Osteocyte (in vitro differentiated cells): Measurements from ENCODE around the gene COX19. TPM values are rescaled to one million over a fixed set of nuclear protein-coding genes. Genes with fewer than 3 reads are reported as not detected.
A peak's percentile ranks its signal among the peaks of the same experiment; 100 is the strongest.

Source experiments
- DNase-seq: peaks from one replicate; pipeline ENCODE4 v3.0.0; 2021; ENCODE audit warnings: mixed read lengths; ENCODE audit not compliant: unreplicated experiment; ENCODE audit errors: extremely low spot score
- H3K27ac Mint-ChIP-seq: one replicate; pipeline ENCODE4 v1.8.0; 2021; ENCODE audit warnings: mild to moderate bottlenecking, mixed read lengths; ENCODE audit not compliant: unreplicated experiment
- H3K27me3 Mint-ChIP-seq: one replicate; pipeline ENCODE4 v1.8.0; 2021; ENCODE audit warnings: mixed read lengths; ENCODE audit not compliant: unreplicated experiment
- H3K36me3 Mint-ChIP-seq: one replicate; pipeline ENCODE4 v1.8.0; 2021; ENCODE audit warnings: mixed read lengths; ENCODE audit not compliant: unreplicated experiment
- H3K4me1 Mint-ChIP-seq: one replicate; pipeline ENCODE4 v1.8.0; 2021; ENCODE audit warnings: mixed read lengths; ENCODE audit not compliant: unreplicated experiment
- H3K4me3 Mint-ChIP-seq: one replicate; pipeline ENCODE4 v1.8.0; 2021; ENCODE audit warnings: mild to moderate bottlenecking, moderate library complexity, mixed read lengths; ENCODE audit not compliant: unreplicated experiment
- H3K9me3 Mint-ChIP-seq: one replicate; pipeline ENCODE4 v1.8.0; 2021; ENCODE audit warnings: mixed read lengths; ENCODE audit not compliant: unreplicated experiment
- total RNA-seq: library from RNA; stranded (reverse); gene quantifications from 2 replicates; pipeline ENCODE4 v1.2.1, GENCODE V29; 2021
- TF ChIP-seq, protein P1 (sequence below): fragments of 200-600 bp; sonication (generic); IDR thresholded peaks from 2 replicates; pipeline ENCODE4 v1.5.0; 2021; ENCODE audit warnings: antibody characterized with exemption, mild to moderate bottlenecking, moderate library complexity

The COX19 gene
- total RNA-seq, 1 donor from 2014 or later = 11.4 TPM

DNA sequence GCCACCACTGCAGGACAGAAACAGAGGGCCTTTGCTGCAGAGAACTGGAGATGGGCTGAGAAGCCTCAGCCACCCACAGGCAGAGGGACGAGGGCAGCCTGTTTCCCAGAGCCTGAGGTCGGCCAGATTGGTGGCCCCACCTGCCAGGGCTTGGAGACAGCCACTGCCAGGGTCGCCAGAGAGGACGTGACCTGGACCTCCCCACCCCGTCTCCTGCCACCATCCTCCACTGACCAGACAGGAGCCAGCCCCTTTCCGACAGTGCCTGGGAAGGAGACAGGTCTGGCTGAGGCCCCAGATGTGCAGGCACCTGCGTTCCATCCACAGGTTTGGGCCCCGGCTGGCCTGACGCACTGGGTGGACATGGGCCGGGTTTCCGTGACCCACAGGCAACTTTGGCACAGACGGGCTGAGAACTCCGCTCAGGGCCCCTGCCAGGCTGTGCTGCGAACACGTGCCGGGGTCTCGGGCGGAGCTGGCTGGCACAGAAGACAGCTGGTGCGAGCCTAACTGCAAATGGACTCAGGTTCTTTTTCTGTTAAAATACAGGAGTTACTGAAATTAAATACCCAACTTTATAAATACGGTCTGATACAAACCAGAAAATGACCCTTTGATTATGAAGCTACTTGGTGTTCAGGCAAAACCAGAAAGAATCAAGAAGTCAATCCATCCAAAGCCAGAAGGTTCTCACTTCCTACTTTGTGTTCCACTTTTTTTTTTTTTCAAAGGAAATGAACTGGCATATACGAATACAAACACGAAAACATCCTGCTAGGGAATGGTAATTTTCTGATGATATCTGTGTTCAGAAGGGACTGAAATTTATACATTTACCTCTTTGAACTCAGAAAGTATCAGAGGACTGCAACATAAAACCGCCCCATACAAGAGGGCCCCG, 6.9 kb downstream of the COX19 start:
- no peaks in the 10 kb centered on the region for H3K27me3 Mint-ChIP-seq
- H3K4me1 Mint-ChIP-seq = peaks cover 37% of the 10 kb centered on the region
- TF ChIP-seq, protein P1, sequence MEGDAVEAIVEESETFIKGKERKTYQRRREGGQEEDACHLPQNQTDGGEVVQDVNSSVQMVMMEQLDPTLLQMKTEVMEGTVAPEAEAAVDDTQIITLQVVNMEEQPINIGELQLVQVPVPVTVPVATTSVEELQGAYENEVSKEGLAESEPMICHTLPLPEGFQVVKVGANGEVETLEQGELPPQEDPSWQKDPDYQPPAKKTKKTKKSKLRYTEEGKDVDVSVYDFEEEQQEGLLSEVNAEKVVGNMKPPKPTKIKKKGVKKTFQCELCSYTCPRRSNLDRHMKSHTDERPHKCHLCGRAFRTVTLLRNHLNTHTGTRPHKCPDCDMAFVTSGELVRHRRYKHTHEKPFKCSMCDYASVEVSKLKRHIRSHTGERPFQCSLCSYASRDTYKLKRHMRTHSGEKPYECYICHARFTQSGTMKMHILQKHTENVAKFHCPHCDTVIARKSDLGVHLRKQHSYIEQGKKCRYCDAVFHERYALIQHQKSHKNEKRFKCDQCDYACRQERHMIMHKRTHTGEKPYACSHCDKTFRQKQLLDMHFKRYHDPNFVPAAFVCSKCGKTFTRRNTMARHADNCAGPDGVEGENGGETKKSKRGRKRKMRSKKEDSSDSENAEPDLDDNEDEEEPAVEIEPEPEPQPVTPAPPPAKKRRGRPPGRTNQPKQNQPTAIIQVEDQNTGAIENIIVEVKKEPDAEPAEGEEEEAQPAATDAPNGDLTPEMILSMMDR = no peak
- H3K27ac Mint-ChIP-seq = no peak overlapping the region
- peaks cover 16% of the 10 kb centered on the region for H3K36me3 Mint-ChIP-seq
- no peak for DNase-seq
- H3K4me3 Mint-ChIP-seq = no peak overlapping the region
- no peaks in the 10 kb centered on the region for H3K9me3 Mint-ChIP-seq

DNA sequence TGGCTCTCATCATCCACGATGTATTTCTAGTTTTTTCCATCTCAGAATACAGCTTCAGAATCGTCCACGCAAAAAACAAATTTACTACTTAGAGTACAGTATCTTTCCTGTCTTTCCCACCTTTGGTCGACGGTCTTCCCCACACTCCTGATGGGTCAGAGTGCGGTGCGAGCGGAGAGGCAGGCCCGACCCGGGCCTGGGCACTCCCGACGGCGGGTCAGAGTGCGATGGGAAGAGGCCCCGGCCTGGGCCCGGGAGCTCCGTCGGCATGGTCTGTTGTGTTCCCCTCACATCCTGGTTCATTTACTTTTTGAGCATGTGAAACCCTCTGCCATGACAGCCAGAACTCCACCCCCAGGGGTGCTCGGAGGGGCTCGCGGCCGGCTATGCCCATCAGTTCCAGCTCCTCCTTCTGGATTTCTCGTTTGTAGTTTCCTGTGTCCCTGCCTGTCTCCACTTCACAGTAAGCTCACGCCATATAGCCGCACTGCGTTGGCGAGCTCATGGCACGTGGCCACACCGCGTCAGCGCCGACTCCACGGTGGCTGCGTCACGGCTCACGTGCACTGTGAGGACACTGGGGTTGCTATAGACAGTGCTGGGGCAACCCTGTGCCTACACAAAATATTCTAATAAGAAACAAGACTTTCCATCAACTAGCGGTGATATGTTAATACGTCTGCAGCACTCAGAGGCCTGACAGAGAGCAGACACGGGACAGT, 7.8 kb downstream of the COX19 start:
- Mint-ChIP-seq H3K4me3 (no peak overlapping the region), H3K4me1 (peaks cover 29% of the 10 kb centered on the region), H3K36me3 (peaks cover 14% of the 10 kb centered on the region), H3K27ac (no peak overlapping the region), H3K27me3 (no peaks in the 10 kb centered on the region), H3K9me3 (no peaks in the 10 kb centered on the region)
- TF ChIP-seq, protein P1 = no peak
- DNase-seq = no peak

DNA sequence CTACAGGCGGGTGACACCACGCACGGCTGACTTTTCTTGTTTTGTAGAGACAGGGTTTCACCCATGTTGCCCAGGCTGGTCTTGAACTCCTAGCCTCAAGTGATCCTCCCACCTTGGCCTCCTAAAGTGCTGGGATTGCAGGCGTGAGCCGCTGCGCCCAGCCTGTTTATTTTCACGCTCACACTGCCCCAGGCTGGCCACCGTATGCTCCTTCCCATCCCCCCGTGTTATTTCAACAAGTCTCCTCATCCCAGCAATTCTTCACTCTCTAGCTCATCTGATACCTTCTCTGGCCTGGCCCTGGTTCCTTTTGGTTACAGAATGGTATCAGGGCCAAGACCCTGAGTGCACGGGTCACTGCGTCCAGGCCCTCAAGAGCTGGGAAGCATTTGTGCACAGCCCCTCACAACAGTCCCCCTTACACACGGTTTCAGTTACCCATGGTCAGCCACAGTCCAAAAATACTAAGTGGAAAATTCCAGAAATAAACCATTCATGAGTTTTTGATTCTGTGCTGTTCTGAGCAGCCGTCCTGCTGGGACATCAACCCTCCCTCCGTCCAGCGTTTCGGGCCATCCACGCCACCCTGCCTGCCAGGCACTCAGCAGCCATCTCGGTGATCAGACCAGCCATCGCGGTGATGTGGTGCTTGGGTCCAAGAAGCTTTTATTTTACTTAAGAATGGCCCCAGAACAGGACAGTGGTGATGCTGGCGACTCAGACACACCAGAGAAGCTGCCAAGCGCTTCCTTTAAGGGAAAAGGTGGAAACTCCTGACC, 8.9 kb downstream of the COX19 start:
- Mint-ChIP-seq H3K9me3 (no peaks in the 10 kb centered on the region), H3K4me1 (peaks cover 29% of the 10 kb centered on the region), H3K27me3 (no peaks in the 10 kb centered on the region), H3K36me3 (peaks cover 12% of the 10 kb centered on the region), H3K27ac (peak overlapping the region; percentile 54), H3K4me3 (no peak overlapping the region)
- DNase-seq = no peak
- TF ChIP-seq, protein P1 = no peak

DNA sequence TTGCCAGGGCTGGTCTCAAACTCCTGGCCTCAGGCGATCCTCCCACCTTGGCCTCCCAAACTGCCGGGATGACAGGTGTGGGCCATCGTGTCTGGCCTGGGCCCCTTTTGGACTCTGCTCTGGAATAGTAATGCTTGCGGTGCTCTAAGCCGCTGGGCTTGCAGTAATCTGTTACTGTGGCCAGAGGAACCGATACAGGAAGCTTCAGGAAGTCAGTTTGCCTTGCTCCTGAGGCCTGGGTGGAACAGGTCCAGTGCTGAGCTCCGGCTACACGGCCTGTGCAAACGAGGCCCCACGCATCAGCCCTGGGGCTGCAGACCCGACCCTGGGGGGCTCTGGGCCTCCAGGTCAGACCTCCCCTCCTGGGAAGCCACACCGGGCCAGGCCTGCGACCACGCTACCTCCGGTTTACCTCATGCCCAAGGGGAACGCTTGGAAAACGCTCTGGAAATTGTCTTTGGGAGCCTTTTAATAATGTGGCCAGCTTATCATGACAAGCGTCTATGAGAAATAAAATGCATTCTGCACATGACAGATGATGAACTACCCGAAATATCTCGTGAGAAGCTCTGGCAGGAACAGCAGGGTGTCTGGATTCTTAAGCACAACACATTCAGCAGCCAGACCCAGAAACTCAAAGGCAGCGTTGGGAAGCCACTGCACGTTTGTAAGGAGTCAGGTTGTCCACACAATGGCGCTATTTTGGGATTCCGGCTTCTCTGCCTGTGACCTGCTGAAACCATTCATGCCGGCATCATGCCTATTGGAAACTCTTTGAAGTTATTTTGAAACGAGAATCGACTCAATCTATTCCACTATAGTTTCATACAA, 10.7 kb downstream of the COX19 start:
- Mint-ChIP-seq H3K27ac (peak overlapping the region; percentile 66), H3K4me3 (no peak overlapping the region)
- TF ChIP-seq, protein P1 = peak; percentile 44

More for the DNA sequence above, 10.7 kb downstream of the COX19 start:
- no peak for DNase-seq
- Mint-ChIP-seq H3K4me1 (peaks cover 24% of the 10 kb centered on the region), H3K27me3 (no peaks in the 10 kb centered on the region), H3K36me3 (peaks cover 6% of the 10 kb centered on the region), H3K9me3 (no peaks in the 10 kb centered on the region)
